Ishikawa (cell line): ENCODE data around the gene VEGFA.

Experiments
- CEBPB ChIP-seq: IDR thresholded peaks from 2 replicates; pipeline ENCODE4 v1.6.1; 2012
- RAD21 ChIP-seq: IDR thresholded peaks from 2 replicates; pipeline ENCODE4 v1.6.1; 2012; ENCODE audit warnings: low read depth
- REST ChIP-seq: IDR thresholded peaks from 2 replicates; pipeline ENCODE4 v1.6.1; 2012; ENCODE audit warnings: low read depth, mild to moderate bottlenecking
- TAF1 ChIP-seq: IDR thresholded peaks from 2 replicates; pipeline ENCODE4 v1.6.1; 2012; ENCODE audit warnings: low read depth, mild to moderate bottlenecking
- ZBTB7A ChIP-seq: IDR thresholded peaks from 2 replicates; pipeline ENCODE4 v1.6.1; 2012; ENCODE audit warnings: low read depth

DNA sequence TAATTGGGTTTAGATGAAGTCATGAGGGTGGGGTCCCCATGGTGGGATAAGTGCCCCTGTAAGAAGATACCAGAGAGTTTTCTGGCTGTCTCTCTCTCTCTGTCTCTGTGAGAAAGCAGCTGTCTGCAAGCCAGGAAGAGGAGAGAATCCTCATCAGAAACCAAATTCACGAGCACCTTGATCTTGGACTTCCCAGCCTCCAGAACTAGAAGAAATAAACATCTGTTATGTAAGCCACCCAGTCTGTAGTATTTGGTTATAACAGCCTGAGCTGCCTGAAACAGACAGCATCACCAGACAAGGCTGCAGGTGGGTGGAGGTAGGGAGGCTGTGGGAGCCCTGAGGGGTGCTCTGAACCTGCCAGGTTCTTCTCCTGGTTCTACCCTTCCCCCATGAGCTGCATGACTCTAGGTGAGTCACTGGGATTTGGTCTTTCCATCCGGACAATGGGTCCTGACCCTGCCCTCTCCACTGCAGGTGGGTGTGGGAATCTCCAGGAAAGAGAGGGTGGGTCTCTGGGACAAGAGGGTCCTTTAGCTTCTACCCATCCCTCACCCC lies 34.3 kb upstream of the VEGFA start:
- no peak for TF ChIP-seq RAD21
- no peak for TF ChIP-seq TAF1
- TF ChIP-seq ZBTB7A, result no peak
- no peak for TF ChIP-seq REST
- TF ChIP-seq CEBPB, result no peak
